Colon (tissue), 2 donors: ENCODE data around the gene LCNL1.

Source experiments
- FAIRE-seq: peaks from 2 replicates; lab custom pipeline; 2012; peaks lifted over from hg19 to GRCh38; lab: Jason Lieb, UNC
- donor health status: control.
- donor health status: control.

Gene LCNL1

GRCh38 chr9:136960212-136960937, 22.4 kb upstream of the LCNL1 start:
- no peak for FAIRE-seq

- no peak for FAIRE-seq
These were observed 21.9 kb upstream of the LCNL1 start for GRCh38 chr9:136960938-136961275.

- FAIRE-seq, result no peak
These were observed 21.3 kb upstream of the LCNL1 start for GRCh38 chr9:136961279-136962065.

GRCh38 chr9:136962163-136962562, 20.6 kb upstream of the LCNL1 start:
- no peak for FAIRE-seq

- no peak for FAIRE-seq
These were observed 20.0 kb upstream of the LCNL1 start for GRCh38 chr9:136962701-136963248.

GRCh38 chr9:136963341-136963740, 19.5 kb upstream of the LCNL1 start:
- no peak for FAIRE-seq

- FAIRE-seq, result no peak
These were observed 19.0 kb upstream of the LCNL1 start for GRCh38 chr9:136963751-136964150.

- no peak for FAIRE-seq
These were observed 18.6 kb upstream of the LCNL1 start for GRCh38 chr9:136964171-136964689.

GRCh38 chr9:136964833-136965422, 17.9 kb upstream of the LCNL1 start:
- FAIRE-seq, result no peak

- no peak for FAIRE-seq
These were observed 16.9 kb upstream of the LCNL1 start for GRCh38 chr9:136965771-136966484.

GRCh38 chr9:136968333-136969127, 14.3 kb upstream of the LCNL1 start:
- no peak for FAIRE-seq

GRCh38 chr9:136969150-136969549, 13.6 kb upstream of the LCNL1 start:
- FAIRE-seq, result no peak

- FAIRE-seq, result no peak
These were observed 13.0 kb upstream of the LCNL1 start for GRCh38 chr9:136969774-136970173.

GRCh38 chr9:136970361-136970760, 12.4 kb upstream of the LCNL1 start:
- FAIRE-seq, result no peak

GRCh38 chr9:136971746-136972145, 11.0 kb upstream of the LCNL1 start:
- FAIRE-seq, result no peak

GRCh38 chr9:136972335-136972734, 10.5 kb upstream of the LCNL1 start:
- FAIRE-seq, result no peak

- FAIRE-seq, result no peak
These were observed 10.1 kb upstream of the LCNL1 start for GRCh38 chr9:136972743-136973142.

GRCh38 chr9:136973618-136974617, 8.9 kb upstream of the LCNL1 start:
- no peak for FAIRE-seq

GRCh38 chr9:136974817-136975535, 7.8 kb upstream of the LCNL1 start:
- FAIRE-seq, result no peak
